Uterus (tissue), 4 donors: ENCODE results near the gene CBX1. TPM values are rescaled to one million over a fixed set of nuclear protein-coding genes. Genes with fewer than 3 reads are reported as not detected.

Experiments used
- DNase-seq, 2 donors: peaks; one replicate each; pipeline ENCODE4 v3.0.0-alpha.2; 2019 to 2020
- H3K27ac ChIP-seq, 2 donors: fragments of 200-600 bp; sonication (generic); 1 replicate in 1 of 2; 2 replicates in 1 of 2; pipeline ENCODE4 v1.5.1; 2016 to 2018
- H3K27me3 ChIP-seq, 2 donors: fragments of 200-600 bp; sonication (generic); one replicate each; pipeline ENCODE4 v1.5.1; 2018 to 2019; ENCODE audit warnings: control low read depth in 1 of 2
- H3K36me3 ChIP-seq, 2 donors: fragments of 200-600 bp; sonication (generic); one replicate each; pipeline ENCODE4 v1.5.1; 2019; ENCODE audit warnings: control low read depth in 1 of 2
- H3K4me1 ChIP-seq, 2 donors: fragments of 200-600 bp; sonication (generic); one replicate each; pipeline ENCODE4 v1.5.1; 2018 to 2019; ENCODE audit warnings: control low read depth in 1 of 2
- H3K4me3 ChIP-seq, 2 donors: fragments of 200-600 bp; sonication (generic); 1 replicate in 1 of 2; 2 replicates in 1 of 2; pipeline ENCODE4 v1.5.1; 2018 to 2019; ENCODE audit warnings: mild to moderate bottlenecking in 1 of 2
- H3K9me3 ChIP-seq, 2 donors: fragments of 200-600 bp; sonication (generic); one replicate each; pipeline ENCODE4 v1.5.1; 2019; ENCODE audit warnings: control low read depth in 1 of 2
- POLR2A ChIP-seq, 2 donors: fragments of 450-650 bp; IDR thresholded peaks; one replicate each; pipeline ENCODE4 v1.6.1; 2016; ENCODE audit warnings: antibody characterized with exemption in 2 of 2, mild to moderate bottlenecking in 1 of 2, moderate library complexity in 1 of 2
- intact Hi-C: fragments of 100-400 bp; cut with DNase I; formaldehyde crosslinking; loops from one replicate; pipeline ENCODE4 v1.15.1; 2023; ENCODE audit warnings: low total_unique reads
- total RNA-seq, 4 donors: library from RNA; depleted of rRNA in 3 of 4; stranded (reverse); fragments of >200 nt in 3 of 4; gene quantifications; one replicate each; pipeline versions ENCODE4 v1.1.0 to v1.2.4, GENCODE V29; 2014 to 2023
- TF ChIP-seq, protein P1 (sequence below), 4 experiments: fragments of 200-600 bp in 2 of 4; fragments of 450-650 bp in 2 of 4; sonication (generic) in 2 of 4; IDR thresholded peaks; one replicate each; pipeline ENCODE4 v1.5.1; 2016 to 2019; ENCODE audit warnings: antibody characterized with exemption in 4 of 4, mild to moderate bottlenecking in 2 of 4, moderate library complexity in 1 of 4
- donor health status: DM: yes; HTN: yes; CAD: no.

CBX1 gene
- total RNA-seq, 4 donors from 2014 or later = 47.1 to 132 (median 81.3) TPM

DNA sequence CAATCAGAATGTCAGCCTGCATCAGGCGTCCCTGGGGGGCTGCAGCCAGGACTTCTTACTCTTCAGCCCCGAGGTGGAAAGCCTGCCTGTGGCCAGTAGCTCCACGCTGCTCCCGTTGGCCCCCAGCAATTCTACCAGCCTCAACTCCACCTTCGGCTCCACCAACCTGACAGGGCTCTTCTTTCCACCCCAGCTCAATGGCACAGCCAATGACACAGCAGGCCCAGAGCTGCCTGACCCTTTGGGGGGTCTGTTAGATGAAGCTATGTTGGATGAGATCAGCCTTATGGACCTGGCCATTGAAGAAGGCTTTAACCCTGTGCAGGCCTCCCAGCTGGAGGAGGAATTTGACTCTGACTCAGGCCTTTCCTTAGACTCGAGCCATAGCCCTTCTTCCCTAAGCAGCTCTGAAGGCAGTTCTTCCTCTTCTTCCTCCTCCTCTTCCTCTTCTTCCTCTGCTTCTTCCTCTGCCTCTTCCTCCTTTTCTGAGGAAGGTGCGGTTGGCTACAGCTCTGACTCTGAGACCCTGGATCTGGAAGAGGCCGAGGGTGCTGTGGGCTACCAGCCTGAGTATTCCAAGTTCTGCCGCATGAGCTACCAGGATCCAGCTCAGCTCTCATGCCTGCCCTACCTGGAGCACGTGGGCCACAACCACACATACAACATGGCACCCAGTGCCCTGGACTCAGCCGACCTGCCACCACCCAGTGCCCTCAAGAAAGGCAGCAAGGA, 42.7 kb downstream of the CBX1 start:
- Histone ChIP-seq H3K4me3 (no peak overlapping the region), H3K27ac (peak overlapping the region in 1 of 2 donors; percentile 19), H3K27me3 (no peaks in the 10 kb centered on the region), H3K4me1 (peaks cover 9 to 20% of the 10 kb centered on the region in 2 donors), H3K9me3 (no peaks in the 10 kb centered on the region), H3K36me3 (no peaks in the 10 kb centered on the region)
- TF ChIP-seq POLR2A (IDR thresholded peaks at IDR 0.05) = no peak
- TF ChIP-seq, protein P1, sequence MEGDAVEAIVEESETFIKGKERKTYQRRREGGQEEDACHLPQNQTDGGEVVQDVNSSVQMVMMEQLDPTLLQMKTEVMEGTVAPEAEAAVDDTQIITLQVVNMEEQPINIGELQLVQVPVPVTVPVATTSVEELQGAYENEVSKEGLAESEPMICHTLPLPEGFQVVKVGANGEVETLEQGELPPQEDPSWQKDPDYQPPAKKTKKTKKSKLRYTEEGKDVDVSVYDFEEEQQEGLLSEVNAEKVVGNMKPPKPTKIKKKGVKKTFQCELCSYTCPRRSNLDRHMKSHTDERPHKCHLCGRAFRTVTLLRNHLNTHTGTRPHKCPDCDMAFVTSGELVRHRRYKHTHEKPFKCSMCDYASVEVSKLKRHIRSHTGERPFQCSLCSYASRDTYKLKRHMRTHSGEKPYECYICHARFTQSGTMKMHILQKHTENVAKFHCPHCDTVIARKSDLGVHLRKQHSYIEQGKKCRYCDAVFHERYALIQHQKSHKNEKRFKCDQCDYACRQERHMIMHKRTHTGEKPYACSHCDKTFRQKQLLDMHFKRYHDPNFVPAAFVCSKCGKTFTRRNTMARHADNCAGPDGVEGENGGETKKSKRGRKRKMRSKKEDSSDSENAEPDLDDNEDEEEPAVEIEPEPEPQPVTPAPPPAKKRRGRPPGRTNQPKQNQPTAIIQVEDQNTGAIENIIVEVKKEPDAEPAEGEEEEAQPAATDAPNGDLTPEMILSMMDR (IDR thresholded peaks at IDR 0.05) = no peak
- DNase-seq = no peak
- intact Hi-C loops = no loop called here

DNA sequence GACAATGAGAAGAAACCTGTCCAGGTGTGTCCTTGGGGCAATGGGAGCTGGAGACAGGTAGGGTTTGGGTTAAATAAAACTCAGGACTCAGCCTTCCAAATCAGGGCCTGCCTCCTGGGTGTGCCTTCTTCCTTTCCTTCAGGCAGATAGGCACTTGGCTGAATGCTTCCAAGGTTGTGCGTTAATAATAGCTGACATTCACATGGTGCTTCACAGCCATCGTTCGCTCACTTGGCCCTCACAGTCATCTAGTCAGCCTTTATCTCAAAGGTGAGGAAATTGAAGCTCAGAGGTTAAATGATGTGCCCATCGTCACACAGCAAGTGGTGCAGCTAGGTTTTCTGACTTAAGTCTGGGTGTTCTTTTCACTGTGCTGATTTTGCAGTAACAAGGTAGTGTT, 43.7 kb downstream of the CBX1 start:
- Histone ChIP-seq H3K27me3 (no peaks in the 10 kb centered on the region), H3K27ac (no peak overlapping the region), H3K36me3 (no peaks in the 10 kb centered on the region), H3K4me3 (no peak overlapping the region), H3K4me1 (peaks cover 16 to 30% of the 10 kb centered on the region in 2 donors), H3K9me3 (no peaks in the 10 kb centered on the region)
- intact Hi-C loops = no loop called here
- TF ChIP-seq POLR2A (IDR thresholded peaks at IDR 0.05) = no peak
- TF ChIP-seq, protein P1 (IDR thresholded peaks at IDR 0.05) = no peak
- no peak for DNase-seq

DNA sequence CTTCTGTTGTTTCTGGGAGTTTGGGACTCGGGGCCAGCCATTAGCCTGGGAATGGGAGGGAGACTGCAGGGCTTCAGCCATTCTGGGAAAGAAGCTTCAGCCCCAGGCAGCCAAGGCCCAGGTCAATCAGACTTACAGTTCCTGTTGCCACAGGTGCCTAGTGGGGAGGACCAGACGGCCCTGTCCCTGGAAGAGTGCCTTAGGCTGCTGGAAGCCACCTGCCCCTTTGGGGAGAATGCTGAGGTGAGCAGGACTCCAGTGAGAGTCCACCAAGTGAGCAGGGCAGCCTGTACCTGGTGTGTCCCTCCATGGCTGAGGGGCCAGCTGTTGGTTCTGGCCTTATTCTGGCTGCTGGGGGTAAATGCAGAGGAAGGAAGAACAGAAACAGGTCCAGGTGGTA, 44.4 kb downstream of the CBX1 start:
- no peaks in the 10 kb centered on the region for H3K9me3 ChIP-seq
- H3K36me3 ChIP-seq = no peaks in the 10 kb centered on the region
- no peaks in the 10 kb centered on the region for H3K27me3 ChIP-seq
- peaks cover 16 to 34% of the 10 kb centered on the region in 2 donors for H3K4me1 ChIP-seq
- H3K27ac ChIP-seq = no peak overlapping the region
- TF ChIP-seq, protein P1 (IDR thresholded peaks at IDR 0.05) = no peak
- TF ChIP-seq POLR2A (IDR thresholded peaks at IDR 0.05) = no peak
- no peak overlapping the region for H3K4me3 ChIP-seq
- intact Hi-C loops = no loop called here
- no peak for DNase-seq

DNA sequence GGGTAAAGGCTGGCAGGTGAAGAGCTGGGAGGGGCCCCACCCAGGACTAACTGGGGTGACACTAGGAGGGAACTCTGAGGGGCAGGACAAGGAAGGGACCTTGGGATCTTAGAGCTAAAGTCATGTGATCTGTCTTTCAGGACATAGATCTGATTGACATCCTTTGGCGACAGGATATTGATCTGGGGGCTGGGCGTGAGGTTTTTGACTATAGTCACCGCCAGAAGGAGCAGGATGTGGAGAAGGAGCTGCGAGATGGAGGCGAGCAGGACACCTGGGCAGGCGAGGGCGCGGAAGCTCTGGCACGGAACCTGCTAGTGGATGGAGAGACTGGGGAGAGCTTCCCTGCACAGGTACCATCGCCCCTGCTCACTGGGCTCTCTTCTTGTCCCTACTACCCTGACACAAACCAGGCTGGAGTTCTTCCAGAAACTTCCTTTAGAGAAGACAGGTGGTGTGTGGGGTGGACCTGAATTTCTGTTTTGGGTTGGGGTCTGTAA, 45.0 kb downstream of the CBX1 start:
- no peaks in the 10 kb centered on the region for H3K36me3 ChIP-seq
- no peak overlapping the region for H3K4me3 ChIP-seq
- peaks cover 19 to 37% of the 10 kb centered on the region in 2 donors for H3K4me1 ChIP-seq
- no peaks in the 10 kb centered on the region for H3K9me3 ChIP-seq
- TF ChIP-seq, protein P1 (IDR thresholded peaks at IDR 0.05) = no peak
- no peak for TF ChIP-seq POLR2A (IDR thresholded peaks at IDR 0.05)
- DNase-seq = no peak
- H3K27me3 ChIP-seq = no peaks in the 10 kb centered on the region
- H3K27ac ChIP-seq = no peak overlapping the region
- intact Hi-C loops = no loop called here

DNA sequence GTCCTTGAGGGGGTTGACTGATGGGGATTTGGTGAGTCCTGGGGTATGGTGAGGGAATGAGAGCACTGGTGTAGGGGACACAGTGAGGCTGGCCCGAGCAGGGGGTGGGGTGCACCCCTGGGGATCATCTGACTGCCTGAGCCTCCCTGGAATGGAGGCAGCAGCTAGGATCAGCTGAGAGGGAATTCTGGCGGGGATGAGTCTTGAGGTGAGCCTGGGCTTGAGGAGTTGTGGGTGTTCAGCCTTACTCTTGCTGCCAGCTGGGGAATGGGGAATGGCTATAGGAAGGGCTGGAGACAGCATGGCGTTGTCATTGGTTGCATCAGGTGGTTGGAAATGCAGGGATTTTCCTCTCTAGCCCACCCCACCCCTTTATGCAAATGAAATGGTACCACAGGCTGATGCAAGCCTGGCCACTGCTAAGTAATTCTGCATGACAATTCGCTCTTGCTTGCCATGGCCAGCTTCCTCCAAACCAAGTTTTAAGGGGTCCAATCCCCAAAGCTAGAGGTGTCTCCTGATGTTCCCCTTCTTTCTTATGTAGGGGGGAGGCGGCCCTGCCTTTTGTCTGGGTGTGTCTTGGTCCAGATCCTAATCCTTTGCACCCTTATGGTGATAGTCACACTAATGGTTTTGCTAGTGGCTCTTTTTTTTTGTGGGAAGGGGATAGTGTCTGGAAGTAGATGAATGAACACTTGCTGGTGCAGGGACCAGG, 45.6 kb downstream of the CBX1 start:
- Histone ChIP-seq H3K27me3 (no peaks in the 10 kb centered on the region), H3K27ac (peak overlapping the region; percentile 64 to 98), H3K36me3 (no peaks in the 10 kb centered on the region), H3K9me3 (no peaks in the 10 kb centered on the region), H3K4me3 (no peak overlapping the region), H3K4me1 (peaks cover 16 to 41% of the 10 kb centered on the region in 2 donors)
- TF ChIP-seq, protein P1 (IDR thresholded peaks at IDR 0.05) = no peak
- TF ChIP-seq POLR2A (IDR thresholded peaks at IDR 0.05) = no peak
- intact Hi-C loops = no loop called here
- no peak for DNase-seq
